ENCODE measurements around the gene SMIM28.

Gene SMIM28

DNA sequence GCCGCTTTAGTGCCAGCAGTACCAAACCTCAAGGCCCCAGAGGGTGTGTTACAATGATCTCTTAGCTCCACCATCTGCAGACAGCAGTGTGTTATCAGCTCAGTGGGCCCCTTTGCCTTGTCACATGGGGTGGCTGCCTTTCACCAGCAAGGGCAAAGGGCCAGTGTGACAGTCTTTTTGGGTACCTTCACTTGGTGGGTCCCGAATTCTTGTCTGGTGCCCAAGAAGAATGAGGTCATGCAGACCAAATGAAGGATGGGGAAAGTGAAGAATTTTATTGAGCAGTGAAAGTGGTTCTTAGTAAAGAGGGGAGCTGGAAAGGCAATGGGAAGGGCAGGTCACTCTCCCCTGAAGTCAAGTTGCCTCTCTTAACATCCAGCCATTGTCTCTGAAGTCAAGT lies 2.9 kb upstream of the SMIM28 start:
- no peak for DNase-seq

DNA sequence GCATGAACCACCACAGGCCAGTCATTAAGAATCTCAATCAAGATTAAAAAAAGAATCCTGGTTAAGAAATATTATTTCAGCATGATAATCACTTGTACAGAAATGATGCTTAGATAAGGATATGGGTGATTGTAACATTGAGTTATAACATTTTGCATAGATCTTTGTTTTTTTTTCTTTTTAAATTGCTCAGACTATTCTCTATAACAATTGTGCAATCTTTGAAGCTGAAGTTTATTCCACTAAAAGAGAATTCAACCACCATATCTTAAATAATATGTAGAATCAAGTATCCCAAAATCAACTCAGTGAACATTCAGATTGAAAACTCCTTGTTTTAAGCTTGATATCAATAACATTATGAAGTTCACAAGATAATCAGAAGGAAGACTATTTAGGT lies 663 bp upstream of the SMIM28 start:
- no peak for DNase-seq

DNA sequence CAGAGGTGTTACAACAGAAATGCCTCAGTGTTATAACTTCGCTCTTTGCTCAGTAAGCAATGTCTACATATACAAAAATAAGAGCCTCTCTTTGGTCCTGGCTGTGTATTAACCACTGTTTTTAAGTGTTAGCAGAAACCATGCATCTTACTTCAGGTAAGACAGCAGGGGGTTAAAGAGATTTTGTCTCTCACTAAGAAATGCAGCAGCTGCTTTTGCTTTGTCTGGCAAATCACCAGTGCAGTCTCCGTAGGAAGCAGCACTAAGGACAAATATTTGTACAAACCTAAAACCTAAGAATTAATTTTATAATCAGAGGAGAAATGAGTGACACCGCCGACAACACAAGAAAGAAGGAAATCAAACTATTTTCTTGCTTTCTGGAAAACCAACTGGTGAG lies 758 bp downstream of the SMIM28 start:
- no peak for DNase-seq

DNA sequence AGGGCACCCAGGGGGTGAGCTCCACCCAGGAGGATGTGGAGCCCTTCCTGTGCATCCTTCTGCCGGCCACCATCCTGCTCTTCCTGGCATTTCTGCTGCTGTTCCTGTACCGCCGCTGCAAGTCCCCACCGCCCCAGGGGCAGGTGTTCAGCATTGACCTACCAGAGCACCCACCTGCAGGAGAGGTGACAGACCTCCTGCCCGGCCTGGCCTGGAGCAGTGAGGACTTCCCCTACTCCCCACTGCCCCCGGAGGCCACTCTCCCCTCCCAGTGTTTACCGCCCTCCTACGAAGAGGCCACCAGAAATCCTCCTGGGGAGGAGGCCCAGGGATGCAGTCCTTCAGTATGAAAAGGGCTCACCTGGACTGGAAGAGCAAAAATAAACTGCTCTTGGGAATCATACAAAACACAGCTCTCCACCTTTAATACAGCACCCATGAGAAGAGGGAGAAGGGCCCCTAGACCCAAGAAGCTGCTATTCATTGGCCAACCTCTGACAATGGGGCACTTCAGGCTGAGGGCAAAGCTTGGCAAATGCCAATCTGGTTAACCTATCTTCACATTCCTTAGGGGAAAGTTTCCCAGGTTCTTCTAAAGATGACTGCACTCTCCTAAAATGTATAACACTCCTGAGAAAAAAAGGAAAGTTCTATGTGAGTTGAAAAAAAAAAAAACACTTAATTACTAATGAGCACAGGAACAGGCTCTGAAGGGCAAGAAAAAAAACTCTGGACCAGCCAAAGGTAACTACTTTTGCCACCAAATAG lies 5.0 kb downstream of the SMIM28 start:
- DNase-seq = no peak

DNA sequence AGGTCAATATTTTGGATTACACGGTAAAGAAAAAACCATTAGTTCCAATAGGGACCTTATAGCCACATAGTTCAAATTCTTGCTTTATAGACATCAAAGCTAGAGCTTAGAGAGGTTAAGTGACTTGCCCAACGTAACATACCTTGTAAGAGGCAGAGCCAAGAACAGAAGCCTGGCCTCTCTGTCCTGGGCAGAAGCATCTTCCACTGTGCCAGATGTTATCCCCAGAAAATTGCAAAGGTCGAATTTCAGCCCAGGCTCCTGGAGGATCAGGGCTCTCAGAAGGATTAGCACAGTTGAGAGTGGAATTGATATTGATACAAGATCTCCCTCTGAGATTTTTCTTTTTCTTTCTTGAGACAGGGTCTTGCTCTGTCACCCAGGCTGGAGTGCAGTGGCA lies 6.1 kb downstream of the SMIM28 start:
- no peak for DNase-seq

DNA sequence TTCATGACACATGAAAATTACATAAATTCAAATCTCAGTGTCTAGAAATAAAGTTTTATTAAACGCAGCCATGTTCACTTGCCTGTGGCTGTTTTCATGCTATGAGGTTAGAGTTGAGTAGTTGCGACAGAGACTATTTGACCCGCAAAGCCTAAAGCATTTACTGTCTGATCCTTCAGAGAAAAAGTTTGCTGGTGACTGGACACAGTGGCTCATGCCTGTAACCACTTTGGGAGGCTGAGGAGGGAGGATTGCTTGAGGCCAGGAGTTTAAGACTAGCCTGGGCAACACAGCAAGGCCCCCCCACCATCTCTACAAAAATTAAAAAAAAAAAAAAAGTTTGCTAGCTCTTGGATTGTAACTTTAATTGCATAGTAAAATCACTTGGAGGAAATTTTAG lies 9.2 kb downstream of the SMIM28 start:
- DNase-seq = no peak

DNA sequence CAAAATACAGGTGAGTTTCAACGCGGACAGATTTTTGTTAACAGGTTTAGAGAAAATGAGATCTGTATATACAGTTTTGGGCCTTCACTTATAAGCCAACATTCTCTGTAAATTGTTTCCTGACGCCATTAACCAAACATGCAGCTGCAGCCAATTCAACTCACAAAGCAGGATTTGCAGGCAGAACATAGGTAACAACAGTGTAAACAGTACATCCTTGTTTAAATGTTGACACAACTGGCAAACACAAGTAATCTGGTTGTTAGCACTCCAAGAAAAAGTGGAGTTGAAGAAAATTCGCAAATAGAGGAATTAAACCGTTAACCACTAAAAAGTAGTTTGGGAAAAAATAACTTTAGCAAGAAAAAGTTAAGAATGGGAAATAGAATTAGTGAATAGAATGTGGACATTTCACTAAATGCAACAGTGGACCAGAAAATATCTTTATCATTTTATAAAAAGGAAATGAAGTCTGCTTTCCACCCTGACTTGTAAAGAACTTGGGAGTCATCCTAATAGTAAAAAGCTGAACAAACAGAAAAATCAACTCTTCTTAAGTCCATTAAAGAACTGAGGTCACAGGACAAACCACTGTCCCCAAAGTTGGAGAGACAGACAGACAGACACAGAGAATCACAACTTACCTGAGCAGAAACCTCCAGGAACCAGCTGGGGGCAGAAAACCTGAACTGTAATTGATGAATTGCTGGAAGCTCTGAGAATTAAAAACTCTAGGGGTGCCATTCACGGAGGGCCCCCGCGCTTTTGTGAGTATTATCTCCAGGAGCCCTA lies 10.1 kb downstream of the SMIM28 start:
- peak; percentile 37 for DNase-seq

DNA sequence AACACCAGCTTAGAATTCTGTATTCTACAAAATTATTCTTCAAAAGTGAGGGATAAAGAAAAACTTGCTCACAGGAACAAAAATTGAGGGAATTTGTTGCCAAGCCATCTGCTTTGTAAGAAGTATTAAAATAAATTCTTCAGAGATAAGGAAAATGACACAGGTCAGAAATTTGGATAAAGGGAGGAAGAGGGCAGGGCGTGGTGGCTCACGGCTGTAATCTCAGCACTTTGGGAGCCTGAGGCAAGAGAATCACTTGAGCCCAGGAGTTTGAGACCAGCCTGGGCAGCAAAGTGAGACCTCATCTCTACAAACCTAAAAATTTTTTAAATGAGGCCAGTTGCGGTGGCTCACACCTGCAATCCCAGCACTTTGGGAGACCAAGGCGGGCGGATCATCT lies 11.8 kb downstream of the SMIM28 start:
- DNase-seq = no peak

DNA sequence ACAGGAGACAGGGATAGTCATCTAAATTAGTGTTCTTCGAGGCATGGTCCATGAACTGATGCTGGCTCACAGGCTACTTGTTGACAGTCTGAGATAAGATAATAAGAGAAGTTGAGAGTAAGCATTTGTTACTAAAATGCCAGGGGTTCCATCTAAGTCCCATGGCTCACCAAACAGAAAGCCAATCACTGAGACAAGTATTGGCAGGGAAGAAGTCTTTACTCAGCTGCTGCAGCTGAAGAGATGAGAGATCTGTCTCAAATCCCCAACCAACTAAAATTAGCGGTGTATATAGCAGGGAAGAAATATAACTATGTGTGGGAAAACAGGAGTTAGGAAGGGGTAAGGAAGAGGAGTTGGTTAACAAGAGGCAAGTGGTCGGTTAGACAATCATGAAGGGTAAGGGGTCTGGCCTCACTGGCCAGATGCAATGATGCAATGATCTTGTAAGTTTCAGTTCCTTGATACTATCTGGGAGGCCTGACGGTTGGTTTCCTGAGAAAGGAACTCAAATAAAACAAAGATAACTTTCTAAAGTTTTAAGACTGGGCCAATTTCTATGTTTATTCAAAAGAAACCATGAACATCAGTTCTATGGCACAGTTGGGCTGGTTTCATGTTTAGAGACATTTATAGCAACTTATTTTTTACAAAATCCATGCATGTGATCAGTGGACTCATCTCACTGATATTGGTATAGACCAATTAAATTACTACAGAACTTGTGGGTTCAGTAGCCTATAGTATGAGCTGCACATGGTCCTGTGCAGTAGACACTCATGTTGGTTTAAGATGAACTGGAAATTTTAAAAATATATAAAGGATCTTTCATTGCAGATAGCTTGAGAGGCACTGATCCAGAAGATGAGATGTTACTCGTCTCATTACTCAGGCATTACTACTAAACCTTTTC lies 16.4 kb downstream of the SMIM28 start:
- no peak for DNase-seq

DNA sequence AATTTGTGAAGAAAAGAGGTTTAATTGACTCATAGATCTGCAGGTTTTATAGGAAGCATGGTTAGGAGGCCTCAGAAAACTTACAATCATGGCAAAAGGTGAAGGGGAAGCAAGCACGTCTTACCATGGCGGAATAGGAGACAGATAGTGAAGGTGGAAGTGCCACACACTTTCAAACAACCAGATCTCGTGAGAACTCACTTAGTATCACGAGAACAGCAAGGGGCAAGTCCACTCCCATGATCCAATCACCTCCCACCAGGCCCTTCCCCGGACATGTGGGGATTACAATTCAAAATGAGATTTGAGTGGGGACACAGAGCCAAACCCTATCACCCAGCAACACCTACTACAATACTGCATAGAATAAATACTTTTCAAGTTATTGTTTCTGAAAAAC lies 19.0 kb downstream of the SMIM28 start:
- no peak for DNase-seq

DNA sequence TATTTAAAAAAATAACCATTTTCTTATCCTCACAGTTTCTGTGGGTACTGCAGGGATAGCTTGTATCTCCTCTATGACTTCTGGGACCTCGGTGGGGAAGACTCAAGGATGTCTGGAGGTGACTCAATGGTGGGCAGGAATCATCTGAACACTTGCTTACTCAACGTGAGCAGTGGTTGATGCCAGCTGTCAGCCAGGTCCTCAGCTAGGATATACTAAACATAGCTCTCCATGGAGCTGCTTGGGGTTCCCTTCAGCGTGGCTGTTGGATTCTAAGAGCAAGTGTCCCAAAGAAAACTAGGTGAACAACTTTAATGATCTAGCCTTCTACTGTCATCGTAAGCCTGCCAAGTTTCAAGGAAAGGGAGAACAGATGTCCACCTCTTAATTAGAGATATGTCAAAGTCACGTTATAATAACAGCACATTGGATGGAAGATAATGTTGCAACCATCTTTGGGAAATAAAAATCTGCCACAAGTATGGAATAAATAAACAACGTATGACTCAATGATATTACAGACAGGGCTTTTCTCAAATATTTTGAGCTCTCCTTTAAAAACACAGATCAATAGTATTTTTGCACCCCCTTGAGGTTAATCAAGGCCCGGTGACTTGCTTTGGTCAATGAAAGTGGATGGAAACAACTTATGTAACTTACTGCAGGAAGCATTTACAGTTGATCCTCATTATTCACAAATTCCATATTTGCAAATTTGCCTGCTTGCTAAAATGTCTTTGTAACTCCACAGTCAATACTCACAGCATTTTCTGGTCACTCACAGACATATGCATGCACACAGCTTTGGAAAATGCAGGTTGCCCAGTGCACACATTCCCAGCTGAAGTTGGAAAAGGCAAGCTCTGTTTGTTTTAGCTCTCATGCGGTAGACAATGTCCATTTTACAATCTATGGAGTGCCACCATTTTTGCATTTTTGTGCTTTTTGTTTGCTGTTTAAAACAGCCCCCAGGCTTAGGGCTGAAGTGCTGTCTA lies 19.7 kb downstream of the SMIM28 start:
- DNase-seq = no peak

DNA sequence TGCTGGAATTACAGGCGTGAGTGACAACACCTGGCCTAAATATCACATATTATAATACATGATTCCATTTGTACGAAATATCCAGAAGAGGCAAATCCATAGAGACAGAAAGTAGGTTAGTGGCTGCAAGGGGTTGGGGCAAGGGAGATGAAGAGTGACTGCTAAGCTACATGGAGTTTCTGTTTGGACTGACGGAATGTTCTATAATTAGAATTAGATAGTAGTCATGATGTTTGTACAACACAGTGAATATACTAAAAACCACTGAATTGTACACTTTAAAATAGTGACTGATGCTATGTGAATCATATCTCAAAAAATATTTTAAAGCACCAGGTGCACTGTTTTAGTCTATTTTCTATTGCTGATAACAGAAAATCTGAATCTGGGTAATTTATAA lies 22.6 kb downstream of the SMIM28 start:
- DNase-seq = no peak

DNA sequence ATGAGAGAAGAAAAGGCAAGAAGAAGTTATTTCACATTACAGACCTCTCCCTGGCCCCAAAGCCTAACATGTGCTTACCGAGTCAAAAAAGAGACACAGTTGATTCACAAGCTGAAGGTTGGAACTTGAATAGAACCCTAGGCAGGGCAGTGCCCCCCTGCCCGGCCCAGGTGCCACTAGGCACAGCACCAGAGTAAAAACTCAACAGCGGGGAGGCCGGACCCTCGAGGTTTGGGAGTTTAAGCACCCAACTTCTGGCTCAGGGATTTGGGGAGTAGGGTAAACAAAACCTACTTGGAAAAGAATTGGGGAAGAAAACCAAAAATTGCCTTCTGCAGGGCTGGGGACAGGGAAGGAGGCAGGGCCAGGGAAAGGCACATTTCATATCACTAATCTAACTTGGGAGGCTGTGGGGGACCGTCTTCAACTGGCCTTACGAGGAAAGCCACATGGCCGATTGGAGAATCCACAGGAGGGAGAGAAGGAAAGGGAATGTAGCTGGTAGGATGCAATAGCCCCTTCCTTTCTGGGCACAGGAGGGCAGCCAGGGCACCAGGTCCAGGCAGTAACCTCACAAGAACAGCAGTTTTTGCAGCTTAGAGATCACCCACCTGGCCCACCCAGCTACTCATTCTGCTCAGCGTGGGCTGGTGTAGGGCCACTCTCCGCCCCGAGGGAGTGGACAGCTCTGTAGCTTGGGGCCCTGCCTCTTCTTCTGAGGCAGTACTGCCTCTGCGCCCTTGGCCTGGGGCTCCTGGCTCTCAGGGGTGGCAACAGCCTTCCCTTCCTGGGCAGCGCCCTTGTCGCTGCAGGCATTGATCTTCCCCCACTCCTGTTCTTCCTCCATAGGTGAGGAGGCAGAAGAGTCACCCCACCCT lies 24.5 kb downstream of the SMIM28 start:
- no peak for DNase-seq

DNA sequence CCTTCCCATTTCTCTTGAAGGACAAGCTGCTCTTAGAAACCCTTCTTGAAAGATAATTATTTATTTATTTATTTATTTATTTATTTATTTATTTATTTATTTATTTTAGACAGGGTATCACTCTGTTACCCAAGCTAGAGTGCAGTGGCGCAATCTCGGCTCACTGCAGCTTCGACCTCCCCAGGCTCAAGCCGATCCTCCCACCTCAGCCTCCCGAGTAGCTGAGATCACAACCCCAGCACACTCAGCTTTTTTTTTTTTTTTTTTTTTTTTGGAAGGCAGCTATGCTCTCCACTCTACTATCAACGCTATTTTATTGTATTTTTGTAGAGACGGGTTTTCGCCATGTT lies 25.1 kb downstream of the SMIM28 start:
- no peak for DNase-seq

DNA sequence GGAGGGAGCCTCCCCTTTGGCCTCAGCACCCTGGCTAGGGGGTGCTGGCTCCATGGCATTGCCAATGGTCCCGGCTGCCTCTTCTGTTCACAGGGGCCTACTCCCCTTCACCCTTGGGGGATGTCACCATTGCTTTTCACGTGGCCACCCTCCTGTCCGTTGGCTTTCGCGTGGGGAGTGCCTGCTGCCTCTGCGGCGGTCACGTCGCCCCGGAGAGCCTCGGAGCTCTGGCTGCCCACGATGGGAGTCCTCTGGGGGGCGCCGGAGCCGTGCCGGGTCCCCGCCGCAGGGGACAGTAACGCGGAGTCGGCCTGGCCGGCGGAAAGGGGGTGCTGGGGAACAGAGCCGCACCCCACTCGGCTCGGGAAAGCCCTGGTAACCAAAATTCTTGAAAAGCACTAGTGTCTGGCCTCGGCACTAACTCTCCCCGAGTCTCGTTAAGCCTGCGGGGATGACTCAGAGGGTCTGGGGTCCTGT lies 25.7 kb downstream of the SMIM28 start:
- no peak for DNase-seq

DNA sequence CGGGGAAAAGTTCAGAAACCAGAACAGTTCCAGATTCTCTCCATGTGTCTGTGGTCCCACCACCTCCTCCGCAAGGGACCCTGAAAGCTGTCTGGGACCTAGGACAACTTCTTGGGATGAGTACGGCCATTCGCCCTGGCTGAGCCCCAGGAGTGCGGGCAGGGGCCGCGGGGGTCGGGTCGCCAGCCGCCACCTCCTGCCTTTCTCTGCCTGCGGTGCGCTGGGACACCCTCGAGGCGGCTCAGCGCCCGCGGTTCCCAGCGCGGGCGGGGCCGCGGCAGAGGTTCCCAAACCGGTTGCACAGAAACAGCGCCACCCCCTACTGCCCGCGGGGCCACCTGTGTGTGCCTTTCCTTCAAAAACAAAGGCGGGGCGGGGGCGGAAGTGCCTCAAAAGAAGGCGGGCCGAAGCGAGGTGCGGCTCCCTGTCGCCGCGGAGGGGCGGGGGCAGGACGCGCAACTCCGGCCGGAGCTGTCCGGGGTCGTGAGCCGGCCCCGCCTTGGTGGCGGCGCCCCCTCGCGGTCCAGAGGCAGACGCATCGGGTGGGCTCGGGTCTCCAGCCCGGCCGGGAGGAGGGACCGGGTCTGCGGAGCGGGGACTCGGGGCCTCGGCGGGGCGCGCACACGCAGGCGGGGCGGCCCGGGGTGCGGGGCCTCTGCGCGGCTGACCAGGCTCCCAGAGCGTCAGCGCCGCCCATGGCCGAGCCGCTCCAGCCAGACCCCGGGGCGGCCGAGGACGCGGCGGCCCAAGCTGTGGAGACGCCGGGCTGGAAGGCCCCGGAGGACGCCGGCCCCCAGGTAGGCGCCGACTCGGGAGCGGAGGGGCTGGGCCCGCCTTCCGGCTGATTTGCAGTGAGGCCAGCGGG lies 26.3 kb downstream of the SMIM28 start, which contains the start of gene HEBP2:
Gene HEBP2 (plus strand): TSS at position 423 of the 865 bp plus-strand sequence. CDS start 273 bp downstream, at position 696.
- peak; percentile 87 for DNase-seq

DNA sequence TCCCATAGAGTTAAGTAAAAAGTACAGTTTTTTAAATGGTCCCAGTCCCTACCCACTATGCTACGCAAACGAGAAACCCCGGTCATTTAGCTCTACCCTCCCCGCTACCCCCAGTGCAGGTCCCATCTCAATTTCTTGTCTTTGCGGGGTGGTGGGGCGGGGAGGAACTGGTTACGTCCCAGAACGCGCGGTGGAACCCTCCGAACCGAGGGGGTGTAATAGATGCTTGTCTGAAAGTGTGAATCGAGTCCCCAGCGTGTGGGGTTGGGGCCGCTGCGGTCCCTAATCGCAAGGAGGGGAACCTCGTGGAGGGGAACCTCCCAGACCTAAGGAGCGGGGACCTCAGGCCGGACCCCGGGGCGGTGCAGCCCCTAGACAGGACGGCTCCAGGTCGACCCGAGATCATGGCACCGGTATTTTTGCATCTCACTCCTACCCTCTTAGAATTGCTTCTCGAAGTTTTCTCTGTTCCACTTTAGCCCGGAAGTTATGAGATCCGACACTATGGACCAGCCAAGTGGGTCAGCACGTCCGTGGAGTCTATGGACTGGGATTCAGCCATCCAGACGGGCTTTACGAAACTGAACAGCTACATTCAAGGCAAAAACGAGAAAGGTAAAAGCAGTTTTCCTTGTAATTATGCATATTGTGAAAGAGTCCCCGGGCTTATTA lies 27.1 kb downstream of the SMIM28 start:
- DNase-seq = no peak

DNA sequence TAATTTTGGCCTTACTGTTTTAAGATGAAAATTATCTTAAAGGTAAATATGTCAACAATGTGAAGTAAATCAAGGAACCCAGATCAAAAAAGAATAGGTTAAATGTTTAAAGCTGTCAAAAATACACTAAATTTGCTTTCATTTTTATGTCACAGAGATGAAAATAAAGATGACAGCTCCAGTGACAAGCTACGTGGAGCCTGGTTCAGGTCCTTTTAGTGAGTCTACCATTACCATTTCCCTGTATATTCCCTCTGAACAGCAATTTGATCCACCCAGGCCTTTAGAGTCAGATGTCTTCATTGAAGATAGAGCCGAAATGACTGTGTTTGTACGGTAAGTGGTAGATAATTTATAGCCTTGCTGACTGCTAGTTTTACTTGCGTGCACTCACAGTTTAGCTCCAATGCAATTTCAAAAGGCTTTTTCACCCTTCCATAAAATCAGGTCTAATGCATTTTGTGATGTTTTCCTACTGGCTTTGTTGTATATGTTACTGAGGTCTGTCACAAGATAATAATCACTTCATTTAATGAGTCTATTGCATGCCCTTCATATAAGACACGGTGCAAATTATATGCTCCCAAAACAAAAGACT lies 28.2 kb downstream of the SMIM28 start:
- no peak for DNase-seq

DNA sequence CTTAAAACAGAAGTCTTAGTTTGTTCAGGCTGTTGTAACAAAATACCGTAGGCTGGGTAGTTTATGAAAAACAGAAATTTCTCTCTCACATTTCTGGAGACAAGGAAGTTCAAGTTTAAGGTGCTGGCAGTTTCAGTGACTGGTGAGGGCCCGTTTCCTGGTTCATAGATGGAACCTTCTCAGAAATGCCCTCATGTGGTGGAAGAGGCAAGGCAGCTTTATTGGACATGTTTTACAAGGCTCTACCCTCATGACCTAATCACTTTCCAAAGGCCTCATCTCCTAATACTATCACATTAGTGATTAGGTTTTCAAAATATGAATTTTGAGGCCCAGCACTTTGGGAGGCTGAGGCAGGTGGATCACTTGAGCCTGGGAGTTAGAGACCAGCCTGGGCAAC lies 28.7 kb downstream of the SMIM28 start:
- no peak for DNase-seq

All from NCI-H1092 (cell line).